IPS DF 6.9 (cell line): ENCODE data around the gene ITPR3.

Experiments
- DNase-seq: peaks from one replicate; pipeline ENCODE4 v3.0.0-alpha.2; 2013; ENCODE audit warnings: low read depth, low spot score
- H3K27ac ChIP-seq: one replicate; pipeline ENCODE4 v1.5.1; 2013; ENCODE audit warnings: low read length, control low read depth
- H3K27me3 ChIP-seq: 2 replicates; pipeline ENCODE4 v1.6.1; 2013; ENCODE audit warnings: mild to moderate bottlenecking, low read length; ENCODE audit not compliant: control insufficient read depth, insufficient read depth
- H3K36me3 ChIP-seq: 2 replicates; pipeline ENCODE4 v1.6.1; 2013; ENCODE audit warnings: low read length; ENCODE audit not compliant: control insufficient read depth, insufficient read depth
- H3K4me1 ChIP-seq: 2 replicates; pipeline ENCODE4 v1.6.1; 2013; ENCODE audit warnings: low read length; ENCODE audit not compliant: control insufficient read depth, insufficient read depth
- H3K4me3 ChIP-seq: 2 replicates; pipeline ENCODE4 v1.5.1; 2013; ENCODE audit warnings: mild to moderate bottlenecking, low read length
- H3K9me3 ChIP-seq: 2 replicates; pipeline ENCODE4 v1.6.1; 2013; ENCODE audit warnings: low read length, inconsistent platforms; ENCODE audit not compliant: control insufficient read depth, insufficient read depth
- WGBS: extraction: QIAGEN DNeasy Blood & Tissue Kit; methylation state at CpG from one replicate; pipeline ENCODE4 v1.1.7; 2013; ENCODE audit warnings: mixed read lengths, missing lambda C conversion rate; ENCODE audit not compliant: insufficient read length, insufficient coverage; 5-methylcytosine and 5-hydroxymethylcytosine counted together

ITPR3 gene

DNA sequence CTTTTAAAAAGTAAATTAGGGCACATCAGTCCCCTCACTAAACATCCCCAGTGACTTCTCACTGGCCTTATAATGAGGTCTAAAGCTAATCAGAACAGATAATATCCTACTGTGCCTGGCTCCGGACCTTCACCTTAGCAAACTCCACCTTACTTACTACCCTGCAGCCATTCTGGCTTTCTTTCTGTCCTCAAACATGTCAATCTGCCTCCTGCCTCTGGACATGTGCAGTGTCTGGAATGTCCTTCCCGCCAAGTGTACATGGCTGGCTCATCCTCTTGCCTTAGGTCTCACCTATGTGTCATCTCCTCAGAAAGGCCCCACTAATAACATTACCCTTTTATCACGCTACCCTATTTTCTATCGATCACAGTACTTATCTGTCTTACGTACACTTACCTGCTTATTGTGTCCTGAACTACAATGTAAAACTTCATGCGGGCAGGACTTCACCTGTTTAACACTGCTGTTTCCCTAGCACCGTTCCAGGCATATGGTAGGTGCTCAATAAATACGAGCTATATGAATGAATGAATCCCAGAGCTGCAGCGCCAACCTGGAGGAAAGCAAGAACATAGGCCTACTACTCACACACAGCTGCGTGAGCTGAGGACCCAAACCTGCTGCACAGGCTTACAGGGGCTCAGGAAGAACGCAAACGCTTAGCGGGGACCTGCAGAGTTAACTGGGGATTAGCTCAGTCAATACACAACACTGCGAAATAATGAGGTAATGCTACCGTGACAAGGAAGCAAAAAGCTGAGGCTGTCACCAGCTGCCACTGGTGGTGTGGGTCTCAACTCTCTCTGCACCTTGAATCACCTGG is 89.4 kb downstream of the ITPR3 start:
- peak overlapping the region; percentile 88; the same call in 1 of the 2 replicates for H3K4me3 ChIP-seq
- DNase-seq = no peak
- H3K36me3 ChIP-seq = peaks cover 5% of the 10 kb centered on the region; the same call in 1 of the 2 replicates
- H3K27ac ChIP-seq = no peak overlapping the region
- no peaks in the 10 kb centered on the region for H3K9me3 ChIP-seq
- no peaks in the 10 kb centered on the region for H3K27me3 ChIP-seq
- WGBS = 100% methylated on average over 3 of the region's 15 CpGs
- H3K4me1 ChIP-seq = peaks cover 3% of the 10 kb centered on the region; the same call in 1 of the 2 replicates

- Histone ChIP-seq H3K4me3 (peak within 1 kb of the TSS; percentile 88), H3K36me3 (peaks cover 5% of the 10 kb centered on the region; the same call in 1 of the 2 replicates), H3K9me3 (no peaks in the 10 kb centered on the region), H3K4me1 (peaks cover 3% of the 10 kb centered on the region; the same call in 1 of the 2 replicates), H3K27ac (no peak within 1 kb of the TSS), H3K27me3 (no peaks in the 10 kb centered on the region)
- DNase-seq = peak; percentile 93
- WGBS = no CpG with 5 or more reads among the region's 73 CpGs
Observed at GRCh38 chr6:33711140-33712129, 90.3 kb downstream of the ITPR3 start, which contains the start of gene UQCC2. Gene UQCC2, minus strand, starts transcription at chr6:33711700. Its CDS starts 14 bp downstream, at chr6:33711686.

DNA sequence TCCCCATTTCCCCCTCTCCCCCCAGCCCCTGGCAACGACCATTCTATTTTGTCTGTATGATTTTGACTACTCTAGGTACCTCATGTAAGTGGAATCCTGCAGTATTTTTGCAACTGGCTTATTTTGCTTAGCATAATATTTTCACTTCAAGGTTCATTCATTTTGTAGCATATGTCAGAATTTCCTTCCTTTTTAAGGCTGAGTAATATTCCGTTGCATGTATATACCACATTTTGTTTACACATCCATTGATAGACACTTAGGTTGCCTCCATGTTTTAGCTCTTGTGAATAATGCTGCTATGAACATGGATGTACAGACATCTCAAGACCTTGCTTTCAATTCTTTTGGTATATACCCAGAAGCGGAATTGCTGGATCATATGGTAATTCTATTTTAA is 91.8 kb downstream of the ITPR3 start:
- no peak overlapping the region for H3K27ac ChIP-seq
- WGBS = no CpG with 5 or more reads among the region's 3 CpGs
- no peak overlapping the region for H3K4me3 ChIP-seq
- no peaks in the 10 kb centered on the region for H3K9me3 ChIP-seq
- peaks cover 5% of the 10 kb centered on the region; the same call in 1 of the 2 replicates for H3K36me3 ChIP-seq
- DNase-seq = no peak
- H3K27me3 ChIP-seq = no peaks in the 10 kb centered on the region
- peaks cover 3% of the 10 kb centered on the region; the same call in 1 of the 2 replicates for H3K4me1 ChIP-seq

- no CpG with 5 or more reads among the region's 2 CpGs for WGBS
- peaks cover 3% of the 10 kb centered on the region; the same call in 1 of the 2 replicates for H3K4me1 ChIP-seq
- no peak overlapping the region for H3K27ac ChIP-seq
Observed at GRCh38 chr6:33713786-33714185, 92.7 kb downstream of the ITPR3 start.

DNA sequence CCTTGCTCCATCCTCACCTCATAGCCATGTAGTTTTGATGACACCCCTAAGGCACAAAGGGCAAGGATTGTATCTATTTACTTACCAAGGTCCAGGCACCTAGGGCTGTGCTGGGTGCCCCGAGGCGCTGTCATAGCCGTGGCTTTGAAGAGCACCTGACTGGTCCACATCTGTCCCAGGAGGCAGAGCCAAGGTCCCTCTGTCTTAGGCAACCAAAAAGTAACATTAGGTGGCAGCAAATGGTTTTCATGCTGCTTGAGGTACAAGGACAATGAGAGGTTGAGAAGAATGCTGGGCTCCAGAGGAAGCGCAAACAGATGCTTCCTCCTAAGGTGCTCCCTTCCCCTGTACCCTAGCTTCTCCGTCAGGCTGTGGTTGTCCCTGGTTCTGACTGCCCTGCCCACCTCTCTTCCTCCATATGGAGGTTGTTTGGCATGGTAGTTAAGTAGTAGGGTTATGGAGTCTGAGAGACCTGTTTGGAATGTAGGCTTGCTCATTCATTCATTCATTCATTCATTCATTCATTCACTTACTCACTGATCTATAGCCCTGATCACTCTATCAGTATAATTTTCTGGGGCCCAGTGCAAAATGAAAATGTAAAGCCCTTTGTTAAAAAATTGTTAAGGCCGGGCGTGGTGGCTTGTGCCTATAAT is 93.4 kb downstream of the ITPR3 start:
- no peaks in the 10 kb centered on the region for H3K9me3 ChIP-seq
- no peak overlapping the region for H3K27ac ChIP-seq
- H3K4me3 ChIP-seq = no peak overlapping the region
- H3K4me1 ChIP-seq = peaks cover 3% of the 10 kb centered on the region; the same call in 1 of the 2 replicates
- no peaks in the 10 kb centered on the region; the same call in 1 of the 2 replicates for H3K27me3 ChIP-seq
- no peak for DNase-seq
- no peaks in the 10 kb centered on the region; the same call in 1 of the 2 replicates for H3K36me3 ChIP-seq
- WGBS = no CpG with 5 or more reads among the region's 7 CpGs

More at GRCh38 chr6:33713786-33714185, 92.7 kb downstream of the ITPR3 start:
- Histone ChIP-seq H3K4me3 (no peak overlapping the region), H3K9me3 (no peaks in the 10 kb centered on the region), H3K36me3 (peaks cover 3% of the 10 kb centered on the region; the same call in 1 of the 2 replicates), H3K27me3 (no peaks in the 10 kb centered on the region; the same call in 1 of the 2 replicates)
- DNase-seq = no peak

DNA sequence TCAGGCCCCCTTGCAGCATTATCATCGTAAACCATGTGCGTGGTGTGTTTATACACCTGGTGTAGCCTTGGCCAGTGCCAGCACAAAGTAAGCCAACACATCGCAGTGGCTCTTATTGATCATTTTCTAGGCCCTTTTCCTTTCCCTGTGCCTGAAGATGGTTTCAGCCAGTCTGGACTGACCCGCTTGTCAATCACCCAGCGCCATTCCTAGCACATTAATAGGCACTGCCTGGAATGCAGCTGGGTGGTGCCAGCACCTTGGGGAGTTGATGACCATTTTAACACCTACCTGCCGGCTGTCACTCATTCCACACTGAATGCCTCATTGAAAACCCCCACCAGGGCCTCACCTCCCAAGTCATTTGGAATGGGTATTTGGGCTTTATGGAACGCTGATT is 95.3 kb downstream of the ITPR3 start:
- no peak overlapping the region for H3K27ac ChIP-seq
- no peak for DNase-seq
- H3K9me3 ChIP-seq = no peaks in the 10 kb centered on the region
- no peaks in the 10 kb centered on the region for H3K4me1 ChIP-seq
- WGBS = no CpG with 5 or more reads among the region's 7 CpGs
- no peaks in the 10 kb centered on the region; the same call in 1 of the 2 replicates for H3K27me3 ChIP-seq
- no peaks in the 10 kb centered on the region for H3K36me3 ChIP-seq
- H3K4me3 ChIP-seq = no peak overlapping the region

GRCh38 chr6:33716890-33717632 is 95.9 kb downstream of the ITPR3 start:
- no peak for DNase-seq
- WGBS = no CpG with 5 or more reads among the region's 8 CpGs
- H3K4me3 ChIP-seq = no peak overlapping the region
- no peaks in the 10 kb centered on the region; the same call in 1 of the 2 replicates for H3K27me3 ChIP-seq
- H3K9me3 ChIP-seq = no peaks in the 10 kb centered on the region
- no peaks in the 10 kb centered on the region for H3K4me1 ChIP-seq
- no peak overlapping the region for H3K27ac ChIP-seq
- H3K36me3 ChIP-seq = no peaks in the 10 kb centered on the region

DNA sequence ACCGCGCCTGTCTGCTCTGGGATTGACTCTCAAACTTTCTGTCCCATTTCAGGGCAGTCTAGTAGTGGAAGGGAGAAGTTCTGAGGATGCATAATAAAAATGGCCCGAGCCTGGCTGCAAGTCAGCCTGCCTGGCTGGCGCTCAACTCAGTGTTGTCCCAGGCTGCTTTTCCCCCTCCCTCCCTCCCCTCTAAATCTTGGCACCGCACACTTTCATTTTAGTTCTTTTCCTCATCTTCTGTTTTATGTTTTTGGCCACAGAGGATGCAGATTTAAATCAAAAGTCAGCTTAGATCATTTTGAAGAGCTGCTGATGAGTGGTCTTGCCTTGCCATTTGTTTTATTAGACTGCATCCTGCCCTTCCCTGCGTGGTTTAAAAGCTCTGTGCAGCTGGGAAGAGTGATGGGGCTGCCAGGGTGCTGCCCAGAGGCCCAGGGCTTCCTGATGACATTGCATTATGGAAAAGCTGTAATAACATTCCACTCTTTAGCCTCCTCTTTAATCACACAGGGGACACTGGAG is 96.9 kb downstream of the ITPR3 start:
- H3K36me3 ChIP-seq = no peaks in the 10 kb centered on the region
- no peak overlapping the region for H3K4me3 ChIP-seq
- no peak for DNase-seq
- no peaks in the 10 kb centered on the region for H3K9me3 ChIP-seq
- no peaks in the 10 kb centered on the region; the same call in 1 of the 2 replicates for H3K27me3 ChIP-seq
- H3K27ac ChIP-seq = no peak overlapping the region
- no peaks in the 10 kb centered on the region for H3K4me1 ChIP-seq
- WGBS = no CpG with 5 or more reads among the region's 6 CpGs

DNA sequence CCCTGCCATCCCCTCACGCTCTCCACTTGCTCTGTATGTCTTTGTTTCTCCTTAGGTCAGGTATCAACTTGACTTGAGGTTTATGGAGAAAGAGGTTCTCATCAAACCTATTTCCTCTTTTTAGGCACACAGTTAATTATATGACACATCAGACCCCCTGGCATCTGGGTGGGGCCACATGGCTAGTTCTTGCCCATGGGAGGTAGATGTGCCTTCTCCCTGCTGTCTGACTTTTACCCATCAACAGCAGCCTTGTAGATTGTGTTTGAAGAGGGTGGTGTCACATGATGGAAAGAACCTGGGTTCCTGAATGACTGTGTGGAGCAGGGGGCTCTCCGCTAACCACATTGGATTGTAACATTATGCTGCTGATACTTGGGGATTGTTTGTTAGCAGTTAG is 97.6 kb downstream of the ITPR3 start:
- no peaks in the 10 kb centered on the region for H3K36me3 ChIP-seq
- WGBS = no CpG with 5 or more reads among the region's 2 CpGs
- H3K9me3 ChIP-seq = no peaks in the 10 kb centered on the region
- DNase-seq = no peak
- H3K27me3 ChIP-seq = no peaks in the 10 kb centered on the region; the same call in 1 of the 2 replicates
- no peak overlapping the region for H3K4me3 ChIP-seq
- H3K4me1 ChIP-seq = no peaks in the 10 kb centered on the region
- no peak overlapping the region for H3K27ac ChIP-seq
